Vagina (tissue), 2 donors: ENCODE measurements around the gene MYH11. TPM values are rescaled to one million over a fixed set of nuclear protein-coding genes. Genes with fewer than 3 reads are reported as not detected.

Source experiments
- DNase-seq, 2 donors: peaks; one replicate each; pipeline ENCODE4 v3.0.0-alpha.2; 2017; ENCODE audit errors: extremely low spot score in 2 of 2
- H3K27ac ChIP-seq: fragments of 200-600 bp; sonication (generic); one replicate; pipeline ENCODE4 v1.5.1; 2019
- H3K27me3 ChIP-seq: fragments of 200-600 bp; sonication (generic); one replicate; pipeline ENCODE4 v1.5.1; 2019
- H3K36me3 ChIP-seq, 2 donors: fragments of 200-600 bp; sonication (generic); one replicate each; pipeline ENCODE4 v1.5.1; 2017 to 2019
- H3K4me1 ChIP-seq: fragments of 200-600 bp; sonication (generic); one replicate; pipeline ENCODE4 v1.5.1; 2019
- H3K4me3 ChIP-seq, 2 donors: fragments of 200-600 bp; sonication (generic); 1 replicate in 1 of 2; 2 replicates in 1 of 2; pipeline ENCODE4 v1.5.1; 2016 to 2019
- H3K9me3 ChIP-seq: fragments of 200-600 bp; sonication (generic); one replicate; pipeline ENCODE4 v1.5.1; 2019
- CTCF ChIP-seq, 3 experiments: fragments of 450-650 bp in 2 of 3; fragments of 200-600 bp in 1 of 3; sonication (generic) in 1 of 3; IDR thresholded peaks; one replicate each; pipeline ENCODE4 v1.5.1; 2017 to 2019; ENCODE audit warnings: antibody characterized with exemption in 3 of 3, mild to moderate bottlenecking in 2 of 3, moderate library complexity in 2 of 3
- POLR2A ChIP-seq, 2 donors: fragments of 450-650 bp; IDR thresholded peaks; one replicate each; pipeline ENCODE4 v1.6.1; 2017; ENCODE audit warnings: antibody characterized with exemption in 2 of 2, mild to moderate bottlenecking in 2 of 2, moderate library complexity in 2 of 2
- POLR2AphosphoS5 ChIP-seq, 2 donors: sonication (generic); formaldehyde crosslinking; IDR thresholded peaks; one replicate each; pipeline ENCODE4 v1.9.0; 2017; ENCODE audit warnings: antibody characterized with exemption in 2 of 2, mild to moderate bottlenecking in 2 of 2, low read depth in 1 of 2; ENCODE audit not compliant: insufficient read depth in 1 of 2
- intact Hi-C: fragments of 100-400 bp; cut with DNase I; formaldehyde crosslinking; loops from one replicate; pipeline ENCODE4 v1.15.1; 2023
- total RNA-seq: library from RNA; depleted of rRNA; stranded (reverse); fragments of >200 nt; gene quantifications from one replicate; pipeline ENCODE4 v1.2.3, GENCODE V29; 2016

MYH11 gene
- total RNA-seq, 1 donor from 2014 or later, result 822 TPM

- Histone ChIP-seq H3K36me3 (peaks cover 0 to 18% of the 10 kb centered on the region in 2 donors), H3K27me3 (no peaks in the 10 kb centered on the region), H3K4me3 (no peak overlapping the region), H3K27ac (no peak overlapping the region), H3K4me1 (no peaks in the 10 kb centered on the region), H3K9me3 (no peaks in the 10 kb centered on the region)
- TF ChIP-seq POLR2AphosphoS5 (IDR thresholded peaks at IDR 0.05; ENCODE audit: insufficient read depth in 1 of 2, low read depth in 1 of 2), result peak in 1 of 2 donors; percentile 17
- TF ChIP-seq CTCF (IDR thresholded peaks at IDR 0.05), result no peak
- intact Hi-C loops, result no loop called here
- DNase-seq, result no peak
Measured at GRCh38 chr16:15747937-15748336, 108.9 kb downstream of the MYH11 start.

- intact Hi-C loops, result no loop called here
- no peak for DNase-seq
- no peak for TF ChIP-seq POLR2A (IDR thresholded peaks at IDR 0.05)
- TF ChIP-seq POLR2AphosphoS5 (IDR thresholded peaks at IDR 0.05; ENCODE audit: insufficient read depth in 1 of 2, low read depth in 1 of 2), result no peak
- no peak for TF ChIP-seq CTCF (IDR thresholded peaks at IDR 0.05)
- H3K27me3 ChIP-seq, result no peaks in the 10 kb centered on the region
- H3K4me1 ChIP-seq, result no peaks in the 10 kb centered on the region
- H3K27ac ChIP-seq, result no peak overlapping the region
- no peak overlapping the region for H3K4me3 ChIP-seq
- peaks cover 0 to 26% of the 10 kb centered on the region in 2 donors for H3K36me3 ChIP-seq
- H3K9me3 ChIP-seq, result no peaks in the 10 kb centered on the region
Measured at GRCh38 chr16:15746332-15746731, 110.5 kb downstream of the MYH11 start.

GRCh38 chr16:15743657-15744056 lies 113.2 kb downstream of the MYH11 start:
- DNase-seq, result no peak
- TF ChIP-seq POLR2AphosphoS5 (IDR thresholded peaks at IDR 0.05; ENCODE audit: insufficient read depth in 1 of 2, low read depth in 1 of 2), result no peak
- no peak for TF ChIP-seq POLR2A (IDR thresholded peaks at IDR 0.05)
- no peak for TF ChIP-seq CTCF (IDR thresholded peaks at IDR 0.05)
- no peaks in the 10 kb centered on the region for H3K9me3 ChIP-seq
- no peak overlapping the region for H3K4me3 ChIP-seq
- H3K36me3 ChIP-seq, result peaks cover 0 to 42% of the 10 kb centered on the region in 2 donors
- intact Hi-C loops, result no loop called here
- no peaks in the 10 kb centered on the region for H3K27me3 ChIP-seq
- H3K27ac ChIP-seq, result no peak overlapping the region
- no peaks in the 10 kb centered on the region for H3K4me1 ChIP-seq

- H3K4me3 ChIP-seq, result no peak overlapping the region
- intact Hi-C loops, result no loop called here
- peaks cover 0 to 42% of the 10 kb centered on the region in 2 donors for H3K36me3 ChIP-seq
- no peaks in the 10 kb centered on the region for H3K4me1 ChIP-seq
- no peaks in the 10 kb centered on the region for H3K27me3 ChIP-seq
- H3K9me3 ChIP-seq, result no peaks in the 10 kb centered on the region
- no peak for DNase-seq
- no peak overlapping the region for H3K27ac ChIP-seq
- TF ChIP-seq POLR2A (IDR thresholded peaks at IDR 0.05), result no peak
- TF ChIP-seq CTCF (IDR thresholded peaks at IDR 0.05), result no peak
- TF ChIP-seq POLR2AphosphoS5 (IDR thresholded peaks at IDR 0.05; ENCODE audit: insufficient read depth in 1 of 2, low read depth in 1 of 2), result no peak
Measured at GRCh38 chr16:15742716-15743115, 114.1 kb downstream of the MYH11 start.

GRCh38 chr16:15741207-15741871 lies 115.5 kb downstream of the MYH11 start:
- no peaks in the 10 kb centered on the region for H3K9me3 ChIP-seq
- no peak overlapping the region for H3K4me3 ChIP-seq
- H3K4me1 ChIP-seq, result no peaks in the 10 kb centered on the region
- TF ChIP-seq POLR2AphosphoS5 (IDR thresholded peaks at IDR 0.05; ENCODE audit: insufficient read depth in 1 of 2, low read depth in 1 of 2) (no peak), CTCF (IDR thresholded peaks at IDR 0.05) (no peak), POLR2A (IDR thresholded peaks at IDR 0.05) (no peak)
- H3K27ac ChIP-seq, result no peak overlapping the region
- H3K27me3 ChIP-seq, result no peaks in the 10 kb centered on the region
- H3K36me3 ChIP-seq, result peaks cover 0 to 42% of the 10 kb centered on the region in 2 donors
- intact Hi-C loops, result no loop called here
- no peak for DNase-seq
